SK-N-SH treated with all-trans-retinoic acid at 6 μM for 48 hours (cell line): ENCODE results near the gene TEX2.
"Not testable (repeated sequence)": the region's sequence is repeated elsewhere in the genome, so short reads cannot be mapped to it uniquely, and the experiment has no call there.

ENCODE experiments used
- ATAC-seq: fragments of 200-7000 bp; cut with Tn5 transposase; 3 replicates; pipeline ENCODE4 v1.9.1; 2020; ENCODE audit warnings: mild to moderate bottlenecking, moderate library complexity
- CSDC2 ChIP-seq: fragments of 250-450 bp; sonication (Bioruptor Pico); IDR thresholded peaks from 2 replicates; pipeline ENCODE4 v1.5.0; 2020; ENCODE audit warnings: mild to moderate bottlenecking, moderate library complexity
- CSRNP3 ChIP-seq: fragments of 250-450 bp; sonication (Bioruptor Pico); IDR thresholded peaks from 2 replicates; pipeline ENCODE4 v1.5.1; 2021; ENCODE audit warnings: mild to moderate bottlenecking, moderate library complexity
- ISL1 ChIP-seq: fragments of 250-450 bp; sonication (Bioruptor Pico); IDR thresholded peaks from 2 replicates; pipeline ENCODE4 v2.1.2; 2022; ENCODE audit warnings: mild to moderate bottlenecking, moderate library complexity
- PATZ1 ChIP-seq: fragments of 250-450 bp; sonication (Bioruptor Pico); IDR thresholded peaks from 2 replicates; pipeline ENCODE4 v1.8.0; 2020; ENCODE audit warnings: mild to moderate bottlenecking, moderate library complexity, borderline replicate concordance
- PPARA ChIP-seq: fragments of 250-450 bp; sonication (Bioruptor Pico); IDR thresholded peaks from 2 replicates; pipeline ENCODE4 v1.5.0; 2020; ENCODE audit warnings: mild to moderate bottlenecking, borderline replicate concordance
- RARB ChIP-seq: fragments of 250-450 bp; sonication (Bioruptor Pico); IDR thresholded peaks from 2 replicates; pipeline ENCODE4 v1.8.0; 2021; ENCODE audit warnings: mild to moderate bottlenecking, moderate library complexity
- TCF4 ChIP-seq: fragments of 250-450 bp; sonication (Bioruptor Pico); IDR thresholded peaks from 2 replicates; pipeline ENCODE4 v1.8.0; 2021; ENCODE audit warnings: mild to moderate bottlenecking, moderate library complexity, borderline replicate concordance
- TSHZ2 ChIP-seq: fragments of 250-450 bp; sonication (Bioruptor Pico); IDR thresholded peaks from 2 replicates; pipeline ENCODE4 v1.5.0; 2020; ENCODE audit warnings: mild to moderate bottlenecking, moderate library complexity
- ZC3H10 ChIP-seq: fragments of 250-450 bp; sonication (Bioruptor Pico); IDR thresholded peaks from 2 replicates; pipeline ENCODE4 v1.5.1; 2021; ENCODE audit warnings: mild to moderate bottlenecking, moderate library complexity
- ZFP3 ChIP-seq: fragments of 250-450 bp; sonication (Bioruptor Pico); IDR thresholded peaks from 2 replicates; pipeline ENCODE4 v1.5.0; 2020; ENCODE audit warnings: mild to moderate bottlenecking, moderate library complexity
- ZNF565 ChIP-seq: fragments of 450-650 bp; formaldehyde crosslinking; conservative IDR thresholded peaks from 2 replicates; pipeline ENCODE4 v1.5.0; 2020; ENCODE audit warnings: low read depth, mild to moderate bottlenecking, moderate library complexity
- ZNF70 ChIP-seq: fragments of 450-650 bp; formaldehyde crosslinking; IDR thresholded peaks from 2 replicates; pipeline ENCODE4 v1.5.0; 2020; ENCODE audit warnings: mild to moderate bottlenecking, moderate library complexity
- TF ChIP-seq, protein P1 (sequence below): fragments of 250-450 bp; sonication (Bioruptor Pico); IDR thresholded peaks from 2 replicates; pipeline ENCODE4 v1.5.1; 2020; ENCODE audit warnings: low read depth, mild to moderate bottlenecking, moderate library complexity

TEX2 gene

GRCh38 chr17:64240741-64241347 is 22.2 kb downstream of the TEX2 start:
- TF ChIP-seq RARB (CRISPR knock-in tag) = no peak
- TF ChIP-seq ZNF565 (CRISPR knock-in tag) = 0 out of 2 replicates have a peak, but pooled peaks have one; percentile 50
- TF ChIP-seq TCF4 (CRISPR knock-in tag) = peak; percentile 97
- TF ChIP-seq, protein P1, sequence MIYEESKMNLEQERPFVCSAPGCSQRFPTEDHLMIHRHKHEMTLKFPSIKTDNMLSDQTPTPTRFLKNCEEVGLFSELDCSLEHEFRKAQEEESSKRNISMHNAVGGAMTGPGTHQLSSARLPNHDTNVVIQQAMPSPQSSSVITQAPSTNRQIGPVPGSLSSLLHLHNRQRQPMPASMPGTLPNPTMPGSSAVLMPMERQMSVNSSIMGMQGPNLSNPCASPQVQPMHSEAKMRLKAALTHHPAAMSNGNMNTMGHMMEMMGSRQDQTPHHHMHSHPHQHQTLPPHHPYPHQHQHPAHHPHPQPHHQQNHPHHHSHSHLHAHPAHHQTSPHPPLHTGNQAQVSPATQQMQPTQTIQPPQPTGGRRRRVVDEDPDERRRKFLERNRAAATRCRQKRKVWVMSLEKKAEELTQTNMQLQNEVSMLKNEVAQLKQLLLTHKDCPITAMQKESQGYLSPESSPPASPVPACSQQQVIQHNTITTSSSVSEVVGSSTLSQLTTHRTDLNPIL (CRISPR knock-in tag) = peak; percentile 13; the same call in 1 of the 2 replicates
- 0 out of 2 replicates have a peak, but pooled peaks have one; percentile 10 for TF ChIP-seq ZNF70
- TF ChIP-seq ISL1 = no peak
- no peak for TF ChIP-seq CSRNP3 (CRISPR knock-in tag)
- TF ChIP-seq TSHZ2 (CRISPR knock-in tag) = peak; percentile 86
- TF ChIP-seq PATZ1 = no peak
- 0 out of 2 replicates have a peak, but pooled peaks have one; percentile 40 for TF ChIP-seq PPARA (CRISPR knock-in tag)
- ATAC-seq = peak; percentile 84

- TF ChIP-seq ZNF70 = no peak
- TF ChIP-seq ZC3H10 (CRISPR knock-in tag) = no peak
- no peak for TF ChIP-seq ZFP3 (CRISPR knock-in tag)
- TF ChIP-seq PPARA (CRISPR knock-in tag) = no peak
- TF ChIP-seq CSDC2 (CRISPR knock-in tag) = 0 out of 2 replicates have a peak, but pooled peaks have one; percentile 53
- TF ChIP-seq TSHZ2 (CRISPR knock-in tag) = no peak
- no peak for TF ChIP-seq ISL1
- TF ChIP-seq PATZ1 = no peak
- ATAC-seq = peak; percentile 36
These were observed 22.8 kb downstream of the TEX2 start for GRCh38 chr17:64240261-64240740.

DNA sequence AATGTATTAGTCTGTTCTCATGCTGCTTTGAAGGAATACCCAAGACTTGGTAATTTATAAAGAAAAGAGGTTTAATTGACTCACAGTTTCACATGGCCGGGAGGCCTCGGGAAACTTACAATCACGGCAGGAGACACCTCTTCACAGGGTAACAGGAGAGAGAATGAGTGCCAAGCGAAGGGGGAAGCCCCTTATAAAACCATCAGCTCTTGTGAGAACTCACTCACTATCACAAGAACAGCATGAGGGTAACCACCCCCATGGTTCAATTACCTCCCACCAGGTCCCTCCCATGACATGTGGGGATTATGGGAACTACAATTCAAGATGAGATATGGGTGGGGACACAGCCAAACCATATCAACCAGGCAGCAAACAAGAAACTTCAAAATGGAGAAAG is 24.6 kb downstream of the TEX2 start:
- not testable (repeated sequence) for ATAC-seq
